GM18951 (cell line): Measurements from ENCODE around the gene PCSK9.
"Not testable (repeated sequence)": the region's sequence is repeated elsewhere in the genome, so short reads cannot be mapped to it uniquely, and the experiment has no call there.

Experiments used
- POLR2A ChIP-seq: IDR thresholded peaks from 4 replicates; pipeline ENCODE4 v1.6.1; 2011; ENCODE audit warnings: mild to moderate bottlenecking; ENCODE audit not compliant: insufficient read length, insufficient read depth; ENCODE audit errors: extremely low read depth
- in situ Hi-C: fragments of 300-500 bp; cut with MboI; formaldehyde crosslinking; loops from one replicate; pipeline ENCODE4 v1.12.0; 2022; ENCODE audit warnings: low sequenced_read_pairs, mixed read lengths, inconsistent platforms; ENCODE audit not compliant: unreplicated experiment

PCSK9 gene

DNA sequence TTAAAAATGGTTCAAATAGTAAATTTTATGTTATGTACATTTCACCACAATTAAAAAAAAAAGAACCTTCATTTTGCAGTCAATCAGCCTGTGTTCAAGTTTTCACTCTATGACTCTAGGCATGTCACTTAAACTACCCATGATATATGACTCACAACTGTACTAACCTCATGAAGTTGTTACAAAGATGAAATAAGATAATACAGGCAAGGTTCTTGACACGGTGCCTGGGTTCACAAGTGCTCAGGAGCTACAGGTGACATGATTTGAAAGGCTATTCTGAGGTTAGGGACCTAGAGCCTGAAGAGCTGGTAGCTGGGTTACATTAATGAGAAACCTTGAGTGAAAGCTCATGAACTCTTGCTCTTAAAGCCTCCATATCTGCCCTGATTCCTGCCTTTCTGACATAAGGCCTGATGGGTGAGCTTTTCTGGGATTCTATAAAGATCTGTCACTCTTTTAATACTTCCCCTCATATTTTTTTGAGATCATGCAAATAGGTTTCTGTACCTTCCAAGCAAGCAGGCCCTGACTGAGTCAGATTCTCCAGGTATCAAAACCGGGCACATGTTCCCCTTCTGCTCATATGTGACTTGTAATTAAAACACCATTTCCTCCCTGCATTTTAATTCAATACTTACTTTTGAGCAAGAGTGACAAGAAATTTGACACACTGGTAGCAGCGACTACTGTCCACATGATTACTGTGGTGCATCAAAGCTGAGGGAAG is 34.0 kb downstream of the PCSK9 start:
- TF ChIP-seq POLR2A: no peak
- in situ Hi-C loops: no loop called here

DNA sequence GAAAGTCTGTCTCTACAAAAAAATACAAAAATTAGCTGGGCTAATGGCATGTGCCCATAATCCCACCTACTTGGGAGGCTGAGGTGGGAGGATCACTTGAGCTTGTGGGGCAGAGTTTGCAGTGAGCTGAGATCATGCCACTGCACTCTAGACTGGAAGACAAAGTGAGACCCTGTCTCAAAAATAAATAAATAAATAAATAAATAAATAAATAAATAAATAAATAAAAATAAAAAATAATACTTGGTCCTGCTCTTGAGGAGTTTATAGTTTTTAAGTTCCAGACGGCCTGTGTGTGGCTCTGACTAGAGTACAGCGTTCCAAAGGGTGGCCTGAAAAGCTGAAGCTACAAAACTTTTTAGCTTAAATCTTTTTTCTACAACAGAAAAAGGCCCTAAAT is 35.1 kb downstream of the PCSK9 start:
- no peak for TF ChIP-seq POLR2A
- in situ Hi-C loops: no loop called here

DNA sequence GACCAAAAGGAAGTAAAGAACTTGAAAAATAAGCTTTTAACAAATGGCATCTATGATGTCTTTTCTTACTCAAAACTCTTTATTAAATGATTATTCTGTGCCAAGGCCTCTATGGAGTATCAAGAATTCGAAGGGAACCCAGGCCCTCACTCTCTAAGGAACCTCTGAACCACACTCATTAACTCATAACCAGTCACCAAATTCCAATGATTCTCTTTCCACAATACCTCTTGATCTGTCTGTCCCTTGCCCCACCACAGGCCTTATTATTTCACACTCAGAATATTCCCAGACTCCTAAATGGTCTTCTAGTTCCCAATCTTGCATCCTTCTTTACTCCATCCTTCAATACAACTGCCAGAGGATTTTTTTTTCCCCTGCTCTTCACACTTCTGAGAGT is 37.0 kb downstream of the PCSK9 start:
- no peak for TF ChIP-seq POLR2A

DNA sequence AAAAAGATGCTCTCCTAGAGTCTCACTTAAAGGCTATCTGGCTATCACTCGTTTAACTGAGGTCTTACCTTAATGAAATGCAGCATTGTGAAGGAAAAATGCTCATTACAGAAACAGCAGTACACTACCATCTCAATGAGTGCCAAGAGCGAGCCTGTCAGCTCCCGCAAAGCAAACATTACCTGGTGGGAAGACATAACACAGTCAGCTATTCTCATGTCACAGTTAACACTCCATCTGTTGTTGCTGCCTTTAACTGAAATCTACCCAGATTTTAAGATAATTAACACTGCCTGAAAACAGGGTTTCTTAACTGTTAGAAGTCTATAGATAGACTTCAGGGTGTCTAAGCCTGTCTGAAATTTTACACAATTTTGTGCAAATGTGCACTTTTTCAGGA is 39.1 kb downstream of the PCSK9 start:
- no peak for TF ChIP-seq POLR2A
- in situ Hi-C loops: no loop called here

More for the DNA sequence above, 37.0 kb downstream of the PCSK9 start:
- in situ Hi-C loops: no loop called here

- no peak for TF ChIP-seq POLR2A
- in situ Hi-C loops: no loop called here
Observed at GRCh38 chr1:55079651-55080050, 40.3 kb downstream of the PCSK9 start.

- in situ Hi-C loops: no loop called here
- no peak for TF ChIP-seq POLR2A
Observed at GRCh38 chr1:55081188-55081904, 42.0 kb downstream of the PCSK9 start.

DNA sequence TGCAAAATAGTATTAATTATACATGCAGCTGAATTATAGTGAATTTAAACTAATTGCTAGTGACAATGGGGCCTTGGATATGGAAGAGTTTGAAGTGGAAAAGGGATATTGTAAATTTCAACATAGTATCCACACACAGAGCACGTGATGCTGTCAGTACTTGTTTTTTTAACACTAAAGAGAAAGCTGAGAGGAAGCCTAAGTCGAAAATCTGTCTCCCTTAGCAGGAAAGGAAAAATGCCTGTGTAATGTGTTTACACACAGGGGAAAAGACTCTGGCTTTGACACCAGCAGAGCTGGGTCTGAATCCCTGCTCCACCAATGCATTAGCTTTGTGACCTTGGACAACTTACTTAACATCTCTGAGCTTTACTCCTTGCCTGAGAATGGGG is 42.6 kb downstream of the PCSK9 start:
- no peak for TF ChIP-seq POLR2A
- in situ Hi-C loops: no loop called here

GRCh38 chr1:55084257-55084656 is 44.9 kb downstream of the PCSK9 start:
- in situ Hi-C loops: no loop called here
- no peak for TF ChIP-seq POLR2A

GRCh38 chr1:55087439-55087838 is 48.1 kb downstream of the PCSK9 start:
- in situ Hi-C loops: no loop called here
- TF ChIP-seq POLR2A: no peak

DNA sequence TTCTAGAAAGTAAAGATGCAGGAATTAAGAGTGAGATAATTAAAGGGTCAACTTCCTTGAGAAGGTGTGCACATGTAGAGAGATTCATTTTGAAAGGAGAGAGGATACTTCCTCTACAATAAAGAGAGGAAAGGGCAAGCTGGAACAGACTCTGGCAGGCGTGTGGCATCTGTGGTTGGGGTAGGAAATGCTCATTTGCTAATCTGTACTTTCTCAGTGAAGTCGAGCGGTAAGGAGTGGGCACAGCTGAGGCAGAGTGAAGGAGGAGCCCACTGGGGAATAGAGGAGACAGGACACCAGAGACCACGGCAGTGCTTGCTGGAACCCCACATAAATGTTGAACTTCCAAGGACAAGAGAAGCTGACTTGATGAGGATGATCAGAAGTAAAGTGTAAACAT is 49.1 kb downstream of the PCSK9 start:
- in situ Hi-C loops: no loop called here
- no peak for TF ChIP-seq POLR2A

- no peak for TF ChIP-seq POLR2A
- in situ Hi-C loops: no loop called here
Observed at GRCh38 chr1:55089683-55090082, 50.3 kb downstream of the PCSK9 start.

- TF ChIP-seq POLR2A: no peak
- in situ Hi-C loops: no loop called here
Observed at GRCh38 chr1:55092475-55092874, 53.1 kb downstream of the PCSK9 start.

GRCh38 chr1:55095095-55095494 is 55.7 kb downstream of the PCSK9 start:
- in situ Hi-C loops: no loop called here

GRCh38 chr1:55103891-55104290 is 64.5 kb downstream of the PCSK9 start:
- in situ Hi-C loops: no loop called here
- no peak for TF ChIP-seq POLR2A

More at GRCh38 chr1:55095095-55095494, 55.7 kb downstream of the PCSK9 start:
- no peak for TF ChIP-seq POLR2A

DNA sequence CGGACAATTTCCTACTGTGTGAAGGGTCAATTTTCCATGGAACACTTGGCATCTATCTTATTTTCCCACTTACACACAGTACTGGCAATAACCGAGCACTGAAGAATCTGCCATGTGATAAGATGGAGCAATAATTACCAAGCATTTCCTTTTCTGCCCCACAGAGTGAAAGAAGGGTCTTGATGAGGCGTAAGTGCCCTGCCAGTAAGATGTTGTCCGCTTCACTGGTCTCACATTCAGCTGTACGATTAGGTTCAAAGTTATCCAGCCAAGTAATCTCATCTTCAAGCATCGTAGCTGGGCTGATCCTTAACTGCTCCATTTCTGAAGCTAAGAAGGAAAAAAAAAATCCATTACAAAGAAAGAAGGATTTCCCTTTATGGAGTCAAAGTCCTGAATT is 67.8 kb downstream of the PCSK9 start:
- no peak for TF ChIP-seq POLR2A
- in situ Hi-C loops: no loop called here

- in situ Hi-C loops: not testable (repeated sequence)
Observed at GRCh38 chr1:55109005-55109404, 69.7 kb downstream of the PCSK9 start.
